Gastroesophageal sphincter (tissue), 3 donors: ENCODE data around the gene MAPKAPK3.

Experiments used
- EP300 ChIP-seq: sonication (generic); formaldehyde crosslinking; IDR thresholded peaks from one replicate; pipeline ENCODE4 v1.6.1; 2017; ENCODE audit warnings: antibody characterized with exemption, mild to moderate bottlenecking
- POLR2AphosphoS5 ChIP-seq: sonication (generic); formaldehyde crosslinking; IDR thresholded peaks from one replicate; pipeline ENCODE4 v1.6.1; 2017; ENCODE audit warnings: antibody characterized with exemption
- TF ChIP-seq, protein P1 (sequence below), 4 experiments: fragments of 200-600 bp in 2 of 4; fragments of 450-650 bp in 2 of 4; sonication (generic) in 1 of 4; IDR thresholded peaks; one replicate each; pipeline ENCODE4 v1.5.1; 2017 to 2019; ENCODE audit warnings: antibody characterized with exemption in 4 of 4, mild to moderate bottlenecking in 2 of 4, moderate library complexity in 2 of 4

DNA sequence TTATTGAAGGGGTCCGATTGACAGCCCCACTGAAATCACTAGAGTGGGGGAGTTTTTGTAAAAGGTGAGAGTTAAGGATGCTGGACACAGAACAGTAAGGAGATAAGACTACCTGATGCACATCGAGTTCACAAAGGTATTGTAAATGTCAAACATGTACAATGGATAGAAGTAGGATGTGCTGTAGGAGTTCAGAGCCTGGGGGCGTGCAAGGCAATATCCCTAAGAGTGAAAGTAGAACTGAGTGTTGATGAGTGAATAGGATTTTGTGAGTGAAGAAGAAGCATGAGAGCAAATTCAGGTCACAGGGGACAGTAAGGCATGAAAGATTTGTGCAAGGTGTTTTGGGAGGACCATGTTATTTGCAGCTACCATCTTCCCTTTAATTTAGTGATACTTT lies 79.3 kb downstream of the MAPKAPK3 start:
- no peak for TF ChIP-seq EP300
- TF ChIP-seq, protein P1, sequence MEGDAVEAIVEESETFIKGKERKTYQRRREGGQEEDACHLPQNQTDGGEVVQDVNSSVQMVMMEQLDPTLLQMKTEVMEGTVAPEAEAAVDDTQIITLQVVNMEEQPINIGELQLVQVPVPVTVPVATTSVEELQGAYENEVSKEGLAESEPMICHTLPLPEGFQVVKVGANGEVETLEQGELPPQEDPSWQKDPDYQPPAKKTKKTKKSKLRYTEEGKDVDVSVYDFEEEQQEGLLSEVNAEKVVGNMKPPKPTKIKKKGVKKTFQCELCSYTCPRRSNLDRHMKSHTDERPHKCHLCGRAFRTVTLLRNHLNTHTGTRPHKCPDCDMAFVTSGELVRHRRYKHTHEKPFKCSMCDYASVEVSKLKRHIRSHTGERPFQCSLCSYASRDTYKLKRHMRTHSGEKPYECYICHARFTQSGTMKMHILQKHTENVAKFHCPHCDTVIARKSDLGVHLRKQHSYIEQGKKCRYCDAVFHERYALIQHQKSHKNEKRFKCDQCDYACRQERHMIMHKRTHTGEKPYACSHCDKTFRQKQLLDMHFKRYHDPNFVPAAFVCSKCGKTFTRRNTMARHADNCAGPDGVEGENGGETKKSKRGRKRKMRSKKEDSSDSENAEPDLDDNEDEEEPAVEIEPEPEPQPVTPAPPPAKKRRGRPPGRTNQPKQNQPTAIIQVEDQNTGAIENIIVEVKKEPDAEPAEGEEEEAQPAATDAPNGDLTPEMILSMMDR (IDR thresholded peaks at IDR 0.05): no peak
- no peak for TF ChIP-seq POLR2AphosphoS5
